HG03558 (cell line): Measurements from ENCODE around the gene P2RY8.
"Not testable (repeated sequence)": the region's sequence is repeated elsewhere in the genome, so short reads cannot be mapped to it uniquely, and the experiment has no call there.

Experiments
- ATAC-seq: cut with Tn5 transposase; IDR thresholded peaks from one replicate; pipeline ENCODE4 v1.9.1; 2021; ENCODE audit warnings: moderate number of reproducible peaks; ENCODE audit not compliant: unreplicated experiment; ENCODE audit errors: extremely low read depth

P2RY8 gene

DNA sequence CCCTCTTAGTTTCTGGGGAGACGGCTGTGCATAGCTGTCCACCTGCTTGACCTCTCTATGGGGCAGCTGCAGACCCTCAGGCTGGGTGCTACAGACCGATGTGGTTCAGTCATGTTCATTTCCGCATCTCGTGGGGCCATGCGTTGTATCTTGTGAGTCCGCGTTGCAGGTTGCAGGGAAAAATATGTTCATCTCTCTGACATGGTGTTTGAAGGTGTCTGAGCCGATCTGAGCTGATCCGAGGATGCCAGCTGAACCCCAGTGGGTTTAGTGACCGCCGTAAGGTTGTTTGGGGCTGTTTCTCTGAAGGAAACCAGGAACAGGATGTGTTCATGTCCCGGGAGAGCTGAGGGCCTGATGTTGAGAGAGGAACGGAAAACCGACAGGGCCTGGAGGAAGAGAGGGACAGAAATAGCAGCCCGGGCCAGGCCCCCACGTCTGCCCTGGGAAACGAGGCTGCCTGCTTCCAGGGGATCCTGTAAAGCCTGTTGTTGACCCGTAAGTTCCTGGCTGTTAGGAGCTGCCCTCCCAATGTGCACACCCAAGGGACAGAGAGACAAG, 9.8 kb upstream of the P2RY8 start:
- no peak for ATAC-seq

DNA sequence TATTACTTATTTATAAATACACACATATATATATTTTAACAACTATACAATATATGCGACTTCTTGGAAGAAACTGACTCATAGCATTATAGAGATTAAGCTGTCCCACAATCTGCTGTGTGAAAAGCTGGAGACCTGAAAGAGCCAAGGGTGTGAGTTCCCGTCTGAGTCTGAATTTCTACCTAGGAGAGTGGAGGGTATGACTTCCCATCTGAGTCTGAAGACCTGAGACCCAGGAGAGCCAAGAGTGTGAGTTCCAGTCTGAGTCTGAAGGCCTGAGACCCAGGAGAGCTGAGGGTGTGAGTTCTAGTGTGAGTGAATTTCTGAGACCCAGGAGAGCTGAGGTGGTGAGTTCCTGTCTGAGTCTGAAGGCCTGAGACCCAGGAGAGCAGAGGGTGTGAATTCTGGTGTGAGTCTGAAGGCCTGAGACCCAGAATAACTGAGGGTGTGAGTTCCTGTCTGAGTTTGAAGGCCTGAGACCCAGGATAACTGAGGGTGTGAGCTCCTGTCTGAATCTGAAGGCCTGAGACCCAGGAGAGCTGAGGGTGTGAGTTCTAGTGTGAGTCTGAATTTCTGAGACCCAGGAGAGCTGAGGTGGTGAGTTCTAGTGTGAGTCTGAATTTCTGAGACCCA, 8.9 kb upstream of the P2RY8 start:
- no peak for ATAC-seq

DNA sequence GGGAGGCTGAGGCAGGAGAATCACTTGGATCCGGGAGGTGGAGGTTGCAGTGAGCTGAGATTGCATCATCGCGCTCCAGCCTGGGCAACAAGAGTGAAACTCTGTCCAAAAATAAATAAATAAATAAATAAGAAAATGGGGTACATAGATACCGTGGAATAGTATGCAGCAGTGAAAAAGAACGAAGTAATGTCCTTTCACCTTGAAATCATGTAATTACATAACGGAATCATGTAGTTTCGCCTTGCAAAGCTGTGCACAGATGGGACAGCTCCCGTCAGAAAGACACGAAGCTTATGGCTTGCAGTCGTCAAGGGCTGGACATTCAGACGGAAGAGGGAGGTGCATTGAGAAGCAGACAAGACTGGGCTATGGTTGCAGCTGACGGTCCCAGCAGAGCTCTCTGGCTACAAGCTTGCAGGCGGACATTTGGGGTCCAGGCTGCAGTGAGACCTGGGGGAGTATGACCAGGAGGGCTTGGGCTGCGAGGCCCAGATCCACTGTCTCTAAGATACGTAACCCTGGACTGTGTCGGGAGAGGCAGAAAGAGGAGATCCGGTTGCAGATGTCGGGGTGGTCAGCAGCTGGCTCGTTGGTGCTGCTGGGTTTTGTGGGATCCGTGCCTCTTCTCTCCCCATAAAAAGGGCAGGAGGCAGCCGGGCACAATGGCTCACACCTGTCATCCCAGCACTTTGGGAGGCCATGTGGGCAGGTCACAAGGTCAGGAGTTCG, 6.2 kb upstream of the P2RY8 start:
- no peak for ATAC-seq

DNA sequence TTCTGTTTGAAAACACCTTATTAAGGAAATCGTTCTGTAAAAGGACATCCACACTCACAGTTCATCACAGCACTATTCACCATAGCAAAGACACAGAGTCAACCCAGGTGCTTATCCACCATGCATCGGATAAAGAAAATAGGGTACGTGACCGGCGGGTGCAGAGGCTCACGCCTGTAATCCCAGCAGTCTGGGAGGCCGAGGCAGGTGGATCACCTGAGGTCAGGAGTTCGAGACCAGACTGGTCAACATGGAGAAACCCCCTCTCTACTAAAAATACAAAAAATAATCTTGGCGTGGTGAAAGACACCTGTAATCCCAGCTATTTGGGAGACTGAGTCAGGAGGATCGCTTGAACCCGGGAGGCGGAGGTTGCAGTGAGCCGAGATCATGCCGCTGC, 2.2 kb upstream of the P2RY8 start:
- ATAC-seq: not testable (repeated sequence)

DNA sequence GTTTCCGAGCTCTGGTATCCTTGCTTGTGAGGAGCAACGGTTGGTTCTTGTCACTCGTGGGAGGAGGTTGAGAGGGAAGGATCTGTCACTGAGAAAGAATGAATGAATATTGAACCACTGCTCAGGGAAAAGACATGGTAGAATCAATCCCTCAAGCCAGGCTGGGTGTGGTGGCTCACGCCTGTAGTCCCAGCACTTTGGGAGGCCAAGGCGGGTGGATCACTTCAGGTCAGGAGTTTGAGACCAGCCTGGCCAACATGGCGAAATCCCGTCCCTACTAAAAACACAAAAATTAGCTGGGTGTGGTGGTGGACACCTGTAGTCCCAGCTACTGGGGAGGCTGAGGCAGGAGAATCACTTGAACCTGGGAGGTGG, 718 bp upstream of the P2RY8 start:
- ATAC-seq: not testable (repeated sequence)

DNA sequence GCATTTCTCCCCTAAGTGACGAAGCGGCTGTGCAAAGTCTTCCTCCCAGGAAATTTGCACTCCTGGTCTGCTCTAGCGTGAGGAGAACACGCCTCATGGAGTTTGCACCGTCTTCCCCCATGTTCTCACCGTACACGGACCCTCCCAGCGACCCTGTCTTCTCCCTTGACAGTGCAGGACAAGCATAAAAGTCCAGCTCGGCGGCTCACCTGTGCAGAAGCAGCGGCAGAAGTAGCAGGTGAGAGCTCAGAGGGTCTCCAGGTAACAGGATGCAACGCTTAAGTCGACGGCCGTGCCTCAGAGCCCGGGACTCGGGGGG, 314 bp downstream of the P2RY8 start:
- ATAC-seq: no peak

DNA sequence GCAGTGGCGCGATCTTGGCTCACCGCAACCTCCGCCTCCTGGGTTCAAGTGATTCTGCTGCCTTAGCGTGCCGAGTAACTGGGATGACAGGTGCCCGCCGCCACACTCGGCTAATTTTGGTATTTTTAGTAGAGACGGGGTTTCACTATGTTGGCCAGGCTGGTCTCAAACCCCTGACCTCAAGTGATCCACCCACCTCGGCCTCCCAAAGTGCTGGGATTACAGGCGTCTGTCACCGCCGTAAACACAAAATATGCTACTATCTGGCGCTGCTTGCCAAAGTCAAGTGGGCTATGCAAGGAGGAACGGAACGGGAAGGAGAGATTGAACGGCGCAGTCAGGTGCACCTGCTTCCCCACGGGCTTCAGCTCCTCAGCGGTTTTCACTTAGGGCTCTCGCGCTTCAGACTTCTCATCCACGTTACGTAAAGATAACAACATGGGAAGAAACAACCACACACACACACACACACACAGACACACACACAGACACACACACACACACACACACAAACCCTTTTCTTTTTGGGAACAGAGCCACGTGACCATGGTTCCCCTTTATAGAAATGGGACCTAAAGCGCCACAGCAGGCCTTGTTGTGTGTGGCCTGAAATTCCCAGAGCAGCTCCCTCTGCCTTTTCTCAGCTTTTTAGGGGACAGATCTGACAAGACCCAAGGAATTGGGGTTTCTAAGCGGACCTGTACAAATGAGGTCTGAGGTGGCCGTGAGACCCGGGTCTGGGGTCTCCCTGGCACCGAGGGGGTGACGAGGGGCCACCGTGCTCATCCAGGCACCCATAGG, 1.5 kb downstream of the P2RY8 start:
- no peak for ATAC-seq

DNA sequence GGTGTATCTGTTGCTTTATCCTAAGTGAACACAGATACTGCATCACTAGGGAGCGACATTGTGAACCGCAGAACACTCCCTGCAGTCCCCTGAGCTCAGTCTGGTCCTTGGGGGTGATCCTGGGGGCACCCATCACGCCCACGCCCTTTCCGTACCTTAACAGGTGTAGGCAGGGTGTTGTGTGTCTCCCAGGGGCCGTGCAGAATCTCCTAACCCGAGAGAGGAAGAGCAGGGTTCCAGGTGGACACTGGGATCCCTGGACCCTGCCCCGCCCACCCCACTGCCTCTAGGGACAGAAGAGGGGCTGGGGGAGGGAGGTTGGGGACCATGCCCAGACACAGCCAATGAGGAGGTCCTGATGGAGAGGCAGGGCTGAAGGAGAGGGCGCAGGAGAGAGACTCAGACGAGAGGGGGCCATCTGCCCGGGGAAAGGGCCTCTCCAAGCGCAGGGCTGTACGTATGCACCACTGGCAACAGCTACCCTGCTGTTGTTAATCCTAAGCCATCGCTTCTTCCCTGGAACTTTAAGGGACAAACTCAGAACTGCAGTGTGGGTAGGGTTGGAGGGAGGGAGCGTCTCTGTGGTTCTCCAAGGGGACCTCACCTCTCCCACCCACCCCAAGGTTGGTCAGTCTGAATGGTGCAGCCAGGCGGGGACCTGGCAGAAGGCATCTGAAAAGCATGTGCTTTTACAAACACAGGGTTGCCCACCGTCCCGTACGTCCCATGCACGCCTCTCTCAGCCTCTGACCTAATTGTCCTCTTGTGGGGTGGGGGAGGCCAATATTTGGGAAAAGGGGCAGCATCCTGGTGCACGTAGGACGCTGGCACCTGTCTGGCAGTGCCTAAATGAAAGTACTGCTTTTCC, 2.5 kb downstream of the P2RY8 start:
- no peak for ATAC-seq

DNA sequence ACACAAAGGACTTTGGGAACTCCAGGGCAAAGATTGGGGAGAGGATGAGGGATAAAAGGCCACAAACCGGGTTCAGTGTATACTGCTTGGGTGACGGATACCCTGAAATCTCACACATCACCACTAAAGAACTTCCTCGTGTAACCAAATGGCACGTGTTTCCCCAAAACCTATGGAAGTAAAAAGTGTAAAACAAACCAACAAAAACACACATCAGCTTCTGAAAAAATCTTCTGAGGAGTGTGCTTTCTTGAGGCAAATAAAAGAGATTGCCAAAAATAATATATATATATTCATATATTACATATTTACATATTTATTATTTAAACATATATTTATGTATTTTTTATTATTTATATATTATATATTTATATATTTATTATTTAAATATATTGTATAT, 3.9 kb downstream of the P2RY8 start:
- ATAC-seq: no peak

DNA sequence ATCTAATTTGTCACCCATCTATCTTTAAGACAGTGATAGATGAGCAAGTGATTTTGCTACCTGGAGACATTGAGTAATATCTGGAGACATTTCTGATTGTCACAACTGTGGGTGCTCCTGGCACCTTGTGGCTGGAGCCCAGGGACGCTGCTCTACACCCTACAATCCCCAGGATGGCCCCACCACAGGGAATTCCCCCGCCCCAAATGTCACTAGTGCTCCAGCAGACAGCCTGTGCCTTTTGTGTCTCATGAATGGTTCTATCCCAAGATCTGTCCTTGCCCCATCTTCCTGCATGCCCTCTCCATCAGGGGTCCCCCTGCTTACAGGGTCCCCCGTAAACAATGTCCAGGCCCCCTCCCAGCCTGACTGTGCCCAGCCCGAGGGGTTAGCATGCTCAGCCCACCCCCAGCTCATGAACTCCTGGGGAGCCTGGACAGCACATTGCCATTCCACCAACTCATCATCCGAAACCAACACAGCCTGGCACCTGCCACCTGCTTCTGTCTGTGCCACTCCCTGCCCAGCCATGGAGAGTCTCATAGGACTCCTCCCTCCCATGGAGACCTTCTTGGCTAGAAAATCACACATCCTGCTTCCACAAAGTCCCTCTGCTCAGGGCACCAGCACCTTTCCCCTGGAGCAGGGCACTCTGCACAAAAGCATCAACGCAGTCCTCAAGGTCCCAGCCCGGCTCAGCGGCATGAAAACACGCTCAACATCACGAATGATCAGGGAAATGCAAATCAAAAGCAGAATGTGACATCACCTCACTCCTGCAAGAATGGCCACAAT, 5.7 kb downstream of the P2RY8 start:
- ATAC-seq: no peak

DNA sequence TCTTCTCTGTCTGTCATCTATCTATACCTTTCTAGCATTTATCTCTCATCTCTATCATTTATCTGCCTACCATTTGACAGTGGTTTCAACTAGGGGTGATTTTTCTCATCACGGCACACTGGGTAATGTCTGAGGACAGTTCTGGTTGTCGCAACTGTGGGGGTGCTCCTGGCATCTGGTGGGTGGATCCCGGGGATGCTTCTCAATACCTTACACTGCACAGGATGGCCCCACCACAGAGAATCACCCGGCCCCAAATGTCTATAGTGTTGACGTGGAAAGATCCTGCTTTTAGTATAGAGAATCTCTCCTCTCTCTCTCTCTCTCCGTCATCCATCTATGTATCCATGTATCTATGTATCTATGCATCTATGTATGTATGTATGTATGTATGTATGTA, 7.2 kb downstream of the P2RY8 start:
- no peak for ATAC-seq

DNA sequence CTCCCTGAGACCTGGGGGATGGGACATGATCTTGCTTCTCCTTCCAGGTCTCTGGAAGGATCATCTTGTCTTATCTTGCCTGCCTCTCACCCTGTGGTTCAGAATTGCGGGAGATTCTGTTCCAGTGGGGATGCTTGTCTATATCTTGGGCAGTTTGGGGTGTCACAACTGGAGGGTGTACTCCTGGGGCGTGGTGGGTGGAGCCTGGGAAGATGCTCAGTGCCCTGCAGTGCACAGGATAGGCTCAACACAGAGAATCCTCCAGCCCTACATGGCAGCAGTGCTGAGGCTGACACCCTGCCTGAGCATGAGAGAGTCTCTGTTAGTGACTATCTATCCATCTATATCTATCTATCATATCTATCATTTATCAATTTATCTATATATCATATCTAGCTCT, 7.7 kb downstream of the P2RY8 start:
- ATAC-seq: no peak

DNA sequence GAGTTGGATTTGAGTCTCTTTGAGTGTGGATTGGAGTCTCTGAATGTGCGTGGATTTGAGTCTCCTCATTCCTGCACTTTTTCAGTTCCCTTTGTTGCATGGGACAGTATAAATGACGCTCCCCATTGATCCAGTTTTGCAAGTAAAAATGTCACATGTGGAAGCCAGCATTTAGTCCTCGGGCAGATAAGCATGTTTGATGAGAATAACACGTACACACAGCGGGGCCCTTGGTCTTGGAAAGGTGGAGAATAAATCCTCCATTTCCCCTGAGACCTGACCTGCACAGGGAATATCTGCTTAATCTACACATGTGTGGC, 8.1 kb downstream of the P2RY8 start:
- ATAC-seq: no peak

DNA sequence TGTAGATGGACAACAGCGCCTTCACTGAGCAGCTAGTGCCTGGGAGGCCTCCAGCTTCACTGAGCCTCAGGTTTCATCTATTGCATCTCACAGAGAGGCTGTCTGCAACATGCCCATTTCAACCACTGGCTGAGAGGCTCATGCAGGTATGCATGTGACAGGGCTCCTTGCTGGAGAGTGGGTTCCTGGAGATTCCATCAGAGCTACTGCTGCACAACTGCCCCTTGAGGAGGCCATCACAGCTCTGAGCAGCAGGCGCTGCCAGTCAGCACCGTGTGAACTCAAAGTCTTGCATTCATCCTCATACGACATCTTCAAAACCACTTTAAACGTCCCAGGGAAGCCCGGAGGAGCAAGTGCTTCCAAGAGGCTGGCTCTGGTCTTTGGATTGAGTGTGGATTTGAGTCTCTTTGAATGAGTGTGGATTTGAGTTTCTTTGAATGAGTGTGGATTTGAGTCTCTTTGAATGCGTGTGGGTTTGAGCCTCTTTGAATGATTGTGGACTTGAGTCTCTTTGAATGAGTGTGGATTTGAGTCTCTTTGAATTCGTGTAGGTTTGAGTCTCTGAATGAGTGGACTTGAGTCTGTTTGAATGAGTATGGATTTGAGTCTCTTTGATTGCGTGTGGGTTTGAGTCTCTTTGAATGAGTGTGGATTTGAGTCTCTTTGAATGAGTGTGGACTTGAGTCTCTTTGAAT, 8.7 kb downstream of the P2RY8 start:
- ATAC-seq: no peak

DNA sequence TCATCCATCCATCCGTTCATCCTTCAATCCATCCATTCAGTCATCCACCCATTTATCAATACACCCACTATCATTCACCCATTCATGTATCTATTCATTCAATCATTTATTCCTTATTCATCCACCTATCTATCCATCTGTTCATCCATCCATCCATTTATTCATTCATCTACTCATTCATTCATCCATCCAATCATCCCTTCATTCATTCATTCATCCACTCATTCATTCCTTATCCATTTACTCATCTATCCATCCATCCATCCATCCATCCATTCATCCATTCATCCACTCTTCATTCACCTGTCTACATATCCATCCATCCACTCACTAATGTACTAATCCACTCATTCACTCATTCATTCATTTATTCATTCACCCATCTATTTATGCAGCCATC, 9.5 kb downstream of the P2RY8 start:
- no peak for ATAC-seq

DNA sequence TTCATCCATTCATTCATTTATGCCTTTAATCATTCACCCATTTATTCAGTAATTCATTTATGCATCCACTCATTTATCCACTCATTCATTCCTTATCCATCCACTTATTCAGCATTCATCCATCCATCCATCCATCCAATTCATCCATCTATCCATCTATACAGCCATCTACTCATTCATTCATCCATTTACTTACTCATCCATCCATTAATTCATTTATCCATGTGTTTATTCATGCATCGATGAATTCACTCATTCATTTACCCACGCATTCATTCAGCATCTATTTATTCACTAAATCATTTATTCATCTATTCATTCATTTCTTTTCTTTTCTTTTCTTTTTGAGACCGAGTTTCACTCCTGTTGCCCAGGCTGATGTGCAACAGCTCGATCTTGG, 10.4 kb downstream of the P2RY8 start:
- no peak for ATAC-seq

DNA sequence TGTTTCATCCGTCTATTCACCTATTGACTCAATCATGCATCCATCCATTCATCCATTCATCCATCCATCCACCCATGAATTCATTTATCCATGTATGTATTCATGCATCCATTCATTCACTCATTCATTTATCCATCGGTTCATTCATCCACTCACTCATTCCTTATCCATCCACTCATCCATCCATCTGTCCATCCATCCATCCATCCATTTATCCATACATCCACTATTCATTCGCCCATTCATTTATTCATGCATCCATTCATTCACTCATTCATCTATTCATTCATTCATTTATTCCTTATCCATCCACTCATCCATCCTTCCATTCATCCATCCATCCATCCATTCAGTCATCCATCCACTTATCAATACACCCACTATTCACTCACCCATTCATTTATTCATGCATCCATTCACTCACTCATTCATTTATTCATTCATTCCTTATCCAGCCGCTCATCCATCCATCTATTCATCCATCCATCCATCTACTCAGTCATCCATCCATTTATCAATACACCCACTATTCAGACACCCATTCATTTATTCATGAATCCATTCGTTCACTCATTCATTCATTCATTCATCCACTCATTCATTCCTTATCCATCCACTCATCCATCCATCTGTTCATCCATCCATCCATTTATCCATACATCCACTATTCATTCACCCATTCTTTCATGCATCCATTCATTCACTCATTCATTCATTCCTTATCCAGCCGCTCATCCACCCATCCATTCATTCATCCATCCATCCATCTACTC, 11.2 kb downstream of the P2RY8 start:
- no peak for ATAC-seq

DNA sequence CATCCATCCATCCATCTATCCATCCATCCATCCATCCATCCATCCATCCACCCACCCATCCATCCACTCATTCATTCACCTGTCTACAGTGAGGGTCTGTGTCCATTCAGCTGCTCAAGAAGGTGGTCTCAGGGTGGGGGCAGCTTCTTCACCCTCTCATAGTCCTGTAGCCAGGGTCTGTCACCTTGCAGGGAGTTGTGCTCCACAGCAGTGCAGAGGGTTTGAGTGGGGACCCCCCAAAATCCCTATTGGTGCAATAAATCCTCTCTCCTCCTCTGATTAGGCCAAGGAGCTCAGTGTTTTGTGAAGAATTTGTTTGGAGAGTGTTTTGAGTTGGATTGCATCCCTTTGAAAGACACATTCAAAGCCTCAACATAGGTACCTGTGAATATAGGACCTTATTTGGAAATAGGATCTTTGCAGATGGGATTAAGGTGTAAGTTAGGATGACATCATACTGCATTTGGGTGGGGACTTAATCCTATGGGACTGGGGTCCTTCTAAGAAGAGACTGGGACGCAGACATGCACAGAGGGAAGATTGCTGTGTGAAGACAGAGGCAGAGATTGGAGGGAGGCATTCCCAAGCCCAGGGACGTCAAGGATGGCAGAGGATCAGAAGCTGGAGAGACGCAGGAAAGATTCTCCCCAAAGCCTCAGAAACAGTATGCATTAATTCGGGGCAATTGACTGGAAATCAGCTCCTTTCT, 12.0 kb downstream of the P2RY8 start:
- ATAC-seq: no peak
